Peyer's patch (tissue), 4 donors: ENCODE measurements around the gene IGF2BP2. TPM values are rescaled to one million over a fixed set of nuclear protein-coding genes. Genes with fewer than 3 reads are reported as not detected.
"Not testable (repeated sequence)": the region's sequence is repeated elsewhere in the genome, so short reads cannot be mapped to it uniquely, and the experiment has no call there.

Experiments
- DNase-seq, 3 donors: peaks; one replicate each; pipeline ENCODE4 v3.0.0-alpha.2; 2017 to 2019
- H3K27ac ChIP-seq, 4 donors: fragments of 200-600 bp; sonication (generic); one replicate each; pipeline ENCODE4 v1.5.1; 2016 to 2019
- H3K27me3 ChIP-seq, 2 donors: fragments of 200-600 bp; sonication (generic); one replicate each; pipeline ENCODE4 v1.5.1; 2019
- H3K36me3 ChIP-seq, 3 donors: fragments of 200-600 bp; sonication (generic); one replicate each; pipeline ENCODE4 v1.5.1; 2016 to 2019
- H3K4me1 ChIP-seq, 4 donors: fragments of 200-600 bp; sonication (generic); one replicate each; pipeline ENCODE4 v1.5.1; 2016 to 2019
- H3K4me3 ChIP-seq, 4 donors: fragments of 200-600 bp; sonication (generic); 1 replicate in 3 of 4; 2 replicates in 1 of 4; pipeline ENCODE4 v1.5.1; 2016 to 2019; ENCODE audit warnings: mild to moderate bottlenecking in 1 of 4
- H3K9me3 ChIP-seq, 4 donors: fragments of 200-600 bp; sonication (generic); one replicate each; pipeline ENCODE4 v1.5.1; 2016 to 2019; ENCODE audit warnings: mild to moderate bottlenecking in 1 of 4
- CTCF ChIP-seq, 6 experiments: fragments of 450-650 bp in 4 of 6; fragments of 200-600 bp in 2 of 6; sonication (generic) in 1 of 6; IDR thresholded peaks; one replicate each; pipeline ENCODE4 v1.5.1; 2017 to 2019; ENCODE audit warnings: antibody characterized with exemption in 6 of 6, mild to moderate bottlenecking in 3 of 6, moderate library complexity in 1 of 6
- POLR2A ChIP-seq, 2 donors: fragments of 450-650 bp; IDR thresholded peaks; one replicate each; pipeline ENCODE4 v1.5.1; 2017; ENCODE audit warnings: antibody characterized with exemption in 2 of 2, mild to moderate bottlenecking in 2 of 2, moderate library complexity in 2 of 2
- total RNA-seq, 4 donors: library from RNA; depleted of rRNA; stranded (reverse); fragments of >200 nt; gene quantifications; one replicate each; pipeline ENCODE4 v1.1.0, GENCODE V29; 2016

Gene IGF2BP2
- total RNA-seq, 4 donors from 2014 or later: 61.9 to 116 (median 99.8) TPM

GRCh38 chr3:185788292-185788691 lies 36.5 kb downstream of the IGF2BP2 start:
- Histone ChIP-seq H3K27ac (no peak overlapping the region), H3K9me3 (no peaks in the 10 kb centered on the region), H3K4me1 (no peaks in the 10 kb centered on the region), H3K36me3 (no peaks in the 10 kb centered on the region), H3K27me3 (no peaks in the 10 kb centered on the region), H3K4me3 (no peak overlapping the region)
- DNase-seq: no peak
- no peak for TF ChIP-seq CTCF (IDR thresholded peaks at IDR 0.05)
- TF ChIP-seq POLR2A (IDR thresholded peaks at IDR 0.05): no peak

GRCh38 chr3:185786956-185787877 lies 37.6 kb downstream of the IGF2BP2 start:
- TF ChIP-seq POLR2A (IDR thresholded peaks at IDR 0.05): no peak
- TF ChIP-seq CTCF (IDR thresholded peaks at IDR 0.05): no peak
- DNase-seq: no peak
- Histone ChIP-seq H3K4me1 (no peaks in the 10 kb centered on the region), H3K9me3 (no peaks in the 10 kb centered on the region), H3K4me3 (no peak overlapping the region), H3K36me3 (no peaks in the 10 kb centered on the region), H3K27ac (no peak overlapping the region), H3K27me3 (no peaks in the 10 kb centered on the region)

DNA sequence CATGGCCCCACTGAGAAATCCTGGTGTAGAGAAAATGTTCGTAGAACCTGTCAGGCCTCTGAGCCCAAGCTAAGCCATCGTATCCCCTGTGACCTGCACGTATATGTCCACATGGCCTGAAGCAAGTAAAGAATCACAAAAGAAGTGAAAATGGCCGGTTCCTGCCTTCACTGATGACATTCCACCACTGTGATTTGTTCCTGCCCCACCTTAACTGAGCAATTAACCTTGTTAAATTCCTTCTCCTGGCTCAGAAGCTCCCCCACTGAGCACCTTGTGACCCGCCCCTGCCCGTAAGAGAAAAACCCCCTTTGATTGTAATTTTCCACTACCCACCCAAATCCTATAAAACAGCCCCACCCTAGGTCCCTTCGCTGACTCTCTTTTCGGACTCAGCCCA lies 38.6 kb downstream of the IGF2BP2 start:
- not testable (repeated sequence) for H3K4me1 ChIP-seq, H3K27ac ChIP-seq, H3K27me3 ChIP-seq, H3K9me3 ChIP-seq, DNase-seq, H3K4me3 ChIP-seq, H3K36me3 ChIP-seq

DNA sequence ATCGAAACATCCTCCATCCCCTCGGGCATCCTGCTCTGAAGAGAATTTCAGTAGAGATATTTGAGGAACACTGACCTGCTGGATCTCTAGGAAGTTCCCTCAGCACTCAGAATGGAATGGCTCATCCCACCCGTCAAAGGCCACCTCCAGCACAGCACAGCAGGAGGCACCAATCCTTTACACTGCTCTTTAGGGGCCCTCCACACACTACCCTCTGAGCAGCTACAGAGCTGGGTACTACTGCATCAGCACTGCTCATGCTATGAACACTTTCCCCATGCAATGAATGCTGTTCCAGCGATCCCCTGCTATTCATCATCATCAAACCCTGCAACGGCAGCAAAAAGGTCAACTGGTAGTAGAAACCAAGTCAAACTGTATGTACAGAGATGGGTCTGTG lies 40.5 kb downstream of the IGF2BP2 start:
- Histone ChIP-seq H3K4me1 (no peaks in the 10 kb centered on the region), H3K27ac (no peak overlapping the region), H3K27me3 (no peaks in the 10 kb centered on the region), H3K4me3 (no peak overlapping the region), H3K36me3 (no peaks in the 10 kb centered on the region), H3K9me3 (no peaks in the 10 kb centered on the region)
- TF ChIP-seq POLR2A (IDR thresholded peaks at IDR 0.05): no peak
- no peak for TF ChIP-seq CTCF (IDR thresholded peaks at IDR 0.05)
- DNase-seq: no peak

DNA sequence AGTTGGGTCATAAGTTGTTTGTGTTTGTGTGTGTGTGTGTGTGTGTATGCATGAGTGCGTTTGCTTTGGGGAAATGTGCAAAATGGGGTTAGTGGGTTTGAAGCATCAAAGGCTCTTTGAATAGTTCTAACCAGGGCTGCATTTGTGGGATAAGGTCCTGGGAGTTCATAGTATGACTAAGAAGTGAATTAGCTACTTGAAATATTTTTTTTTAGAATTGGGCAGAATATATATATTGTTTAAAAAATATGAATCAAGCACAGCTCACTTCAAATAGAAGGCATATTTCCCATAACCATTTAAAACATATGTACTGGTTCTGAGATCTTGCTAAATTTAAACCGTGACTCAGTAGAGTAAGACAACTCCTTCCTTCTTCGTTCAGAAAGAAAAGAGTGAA lies 43.1 kb downstream of the IGF2BP2 start:
- no peak for DNase-seq
- no peaks in the 10 kb centered on the region for H3K27me3 ChIP-seq
- H3K4me1 ChIP-seq: no peaks in the 10 kb centered on the region
- TF ChIP-seq POLR2A (IDR thresholded peaks at IDR 0.05): no peak
- TF ChIP-seq CTCF (IDR thresholded peaks at IDR 0.05): no peak
- H3K9me3 ChIP-seq: no peaks in the 10 kb centered on the region
- no peak overlapping the region for H3K27ac ChIP-seq
- H3K4me3 ChIP-seq: no peak overlapping the region
- H3K36me3 ChIP-seq: no peaks in the 10 kb centered on the region

DNA sequence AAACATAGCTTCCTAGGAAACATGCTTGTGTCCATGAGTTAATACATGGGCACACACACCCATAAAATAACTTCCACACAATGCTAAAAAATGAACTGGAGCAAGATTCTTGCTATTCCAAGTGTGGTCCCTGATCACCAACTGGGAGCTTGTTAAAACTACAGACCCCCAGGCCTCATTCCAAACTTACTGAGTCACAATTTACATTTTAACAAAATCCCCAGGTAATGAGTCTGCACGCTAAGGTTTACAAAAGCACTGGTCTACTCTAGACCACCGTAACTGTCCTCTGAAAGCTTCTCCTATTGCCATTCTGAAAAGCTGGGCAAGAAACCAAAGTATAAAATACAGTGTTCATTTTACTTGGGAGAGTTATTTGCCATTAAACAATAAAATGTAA lies 45.4 kb downstream of the IGF2BP2 start:
- no peaks in the 10 kb centered on the region for H3K27me3 ChIP-seq
- TF ChIP-seq POLR2A (IDR thresholded peaks at IDR 0.05) (no peak), CTCF (IDR thresholded peaks at IDR 0.05) (no peak)
- no peak for DNase-seq
- H3K9me3 ChIP-seq: no peaks in the 10 kb centered on the region
- no peak overlapping the region for H3K4me3 ChIP-seq
- H3K27ac ChIP-seq: no peak overlapping the region
- no peaks in the 10 kb centered on the region for H3K36me3 ChIP-seq
- no peaks in the 10 kb centered on the region for H3K4me1 ChIP-seq
